Cardiac septum (tissue), 1 donor: Measurements from ENCODE around the gene NOPCHAP1. TPM values are rescaled to one million over a fixed set of nuclear protein-coding genes. Genes with fewer than 3 reads are reported as not detected.
"Not testable (repeated sequence)": the region's sequence is repeated elsewhere in the genome, so short reads cannot be mapped to it uniquely, and the experiment has no call there.

Experiments used
- DNase-seq: peaks from one replicate; pipeline ENCODE4 v3.0.0-alpha.2; 2020; ENCODE audit warnings: low spot score
- intact Hi-C: fragments of 100-400 bp; cut with DNase I; formaldehyde crosslinking; loops from one replicate; pipeline ENCODE4 v1.14.0; 2022
- total RNA-seq: library from RNA; stranded (reverse); fragmentation: NEBNext Ultra II Directional; extraction: Animal tissue kit (Norgen Biotek cat#: 25700); gene quantifications from one replicate; pipeline ENCODE4 v1.2.1, GENCODE V29; 2021
- donor health status: DM: no; HTN: no; CAD: no.

Gene NOPCHAP1
- total RNA-seq, 1 donor from 2014 or later: 9.4 TPM

GRCh38 chr12:104963757-104964156, 22.4 kb upstream of the NOPCHAP1 start:
- intact Hi-C loops: no loop called here
- no peak for DNase-seq

DNA sequence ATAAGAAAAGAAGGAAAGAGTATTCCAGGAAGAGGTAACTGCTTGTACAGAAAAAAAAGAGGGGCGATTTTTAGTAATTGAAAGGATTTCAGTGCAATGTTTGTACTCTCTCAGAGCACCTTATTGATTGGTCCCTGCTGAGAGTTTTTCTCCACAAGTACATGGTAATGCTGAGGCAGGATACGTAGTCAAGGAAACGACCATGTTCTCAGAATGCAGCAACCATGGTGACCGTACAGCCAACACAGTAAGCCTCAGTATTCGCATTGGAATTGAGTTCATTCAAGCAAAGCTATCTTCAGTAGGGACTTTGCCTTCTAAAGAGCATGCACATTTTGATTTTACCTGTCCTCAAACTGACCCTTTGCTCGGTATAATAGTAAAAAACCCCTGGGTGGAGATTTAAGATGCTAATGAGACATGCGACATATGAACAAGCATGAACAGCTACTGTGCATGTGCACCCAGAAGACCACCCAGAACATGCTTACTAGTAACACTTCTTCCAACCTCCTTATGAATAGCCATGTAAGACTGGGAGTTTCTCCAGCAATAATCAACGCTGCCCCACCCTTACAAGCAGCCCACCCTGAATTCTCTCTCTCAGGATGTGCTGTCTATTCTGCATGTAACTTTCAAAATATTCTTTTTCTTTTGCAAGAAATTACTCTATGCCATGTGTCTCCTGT, 21.8 kb upstream of the NOPCHAP1 start:
- intact Hi-C loops: no loop called here
- DNase-seq: no peak

GRCh38 chr12:104964856-104965205, 21.3 kb upstream of the NOPCHAP1 start:
- intact Hi-C loops: no loop called here
- DNase-seq: no peak

DNA sequence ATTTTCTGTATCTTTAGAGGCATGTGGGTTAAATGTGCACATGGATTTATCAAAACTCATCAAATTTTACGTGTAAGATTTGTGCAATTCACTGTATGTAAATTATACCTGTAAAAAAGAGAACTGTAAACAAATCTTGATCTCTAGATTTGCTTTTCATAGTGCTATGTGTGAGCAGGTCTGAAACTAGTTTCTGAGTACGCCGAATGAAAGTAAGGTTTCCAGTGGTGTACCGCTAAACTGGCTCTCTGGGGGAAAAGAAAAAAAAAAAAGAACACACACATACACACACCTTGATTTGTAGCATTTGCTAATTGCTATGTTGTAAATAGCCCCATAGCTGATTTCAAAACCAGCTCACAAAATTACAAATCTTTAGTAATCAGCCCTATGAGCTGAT, 19.4 kb upstream of the NOPCHAP1 start:
- no peak for DNase-seq
- intact Hi-C loops: no loop called here

- intact Hi-C loops: no loop called here
- no peak for DNase-seq
These were observed 16.8 kb upstream of the NOPCHAP1 start for GRCh38 chr12:104969343-104969742.

DNA sequence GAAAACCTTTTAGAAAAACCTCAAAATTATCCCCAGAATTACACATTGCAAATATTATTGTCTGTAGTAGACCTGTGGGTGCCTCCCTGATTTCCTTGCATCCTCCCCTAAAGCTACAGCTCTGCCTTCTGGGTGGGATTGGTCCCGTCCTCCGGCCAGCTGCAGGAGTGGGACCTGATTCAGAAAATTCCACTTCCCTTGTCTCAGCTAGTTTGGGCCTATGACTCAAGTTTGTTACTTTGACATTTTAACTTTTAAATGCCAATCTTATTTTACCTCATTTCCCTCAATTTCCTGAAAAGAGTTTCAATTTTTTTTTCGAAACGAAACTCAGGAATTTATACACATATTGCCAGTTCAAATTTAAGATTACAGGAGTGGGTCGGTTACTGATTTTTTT, 14.8 kb upstream of the NOPCHAP1 start:
- no peak for DNase-seq
- intact Hi-C loops: no loop called here

- DNase-seq: no peak
- intact Hi-C loops: no loop called here
These were observed 12.9 kb upstream of the NOPCHAP1 start for GRCh38 chr12:104973250-104973649.

DNA sequence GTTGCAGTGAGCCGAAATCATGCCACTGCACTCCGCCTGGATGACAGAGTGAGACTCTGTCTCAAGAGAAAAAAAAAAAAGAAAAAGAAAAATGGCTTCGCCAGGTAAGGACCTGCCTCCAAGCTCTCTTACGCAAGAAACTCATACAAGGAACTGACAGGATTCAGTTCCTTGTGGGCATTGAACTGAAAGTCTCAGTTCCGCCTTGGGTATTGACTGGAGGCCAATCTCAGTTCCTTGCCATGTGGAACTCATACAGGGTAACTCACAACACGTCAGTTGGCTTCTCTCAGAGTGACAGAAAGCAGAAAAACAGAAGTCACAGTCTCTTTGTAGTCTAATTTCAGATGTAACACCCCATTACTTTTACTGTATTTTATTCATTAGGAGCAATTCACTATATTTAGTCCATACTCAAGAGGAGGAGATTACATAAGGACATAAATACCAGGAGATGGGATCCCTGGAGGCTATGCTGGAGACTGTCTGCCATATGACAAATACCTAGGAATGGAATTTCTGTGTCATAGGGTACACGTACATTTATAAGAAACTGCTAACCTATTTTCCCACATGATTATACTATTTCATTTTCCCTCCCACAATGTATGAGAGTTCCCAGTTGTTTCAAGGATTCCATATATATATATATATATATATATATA, 11.4 kb upstream of the NOPCHAP1 start:
- DNase-seq: no peak
- intact Hi-C loops: no loop called here

DNA sequence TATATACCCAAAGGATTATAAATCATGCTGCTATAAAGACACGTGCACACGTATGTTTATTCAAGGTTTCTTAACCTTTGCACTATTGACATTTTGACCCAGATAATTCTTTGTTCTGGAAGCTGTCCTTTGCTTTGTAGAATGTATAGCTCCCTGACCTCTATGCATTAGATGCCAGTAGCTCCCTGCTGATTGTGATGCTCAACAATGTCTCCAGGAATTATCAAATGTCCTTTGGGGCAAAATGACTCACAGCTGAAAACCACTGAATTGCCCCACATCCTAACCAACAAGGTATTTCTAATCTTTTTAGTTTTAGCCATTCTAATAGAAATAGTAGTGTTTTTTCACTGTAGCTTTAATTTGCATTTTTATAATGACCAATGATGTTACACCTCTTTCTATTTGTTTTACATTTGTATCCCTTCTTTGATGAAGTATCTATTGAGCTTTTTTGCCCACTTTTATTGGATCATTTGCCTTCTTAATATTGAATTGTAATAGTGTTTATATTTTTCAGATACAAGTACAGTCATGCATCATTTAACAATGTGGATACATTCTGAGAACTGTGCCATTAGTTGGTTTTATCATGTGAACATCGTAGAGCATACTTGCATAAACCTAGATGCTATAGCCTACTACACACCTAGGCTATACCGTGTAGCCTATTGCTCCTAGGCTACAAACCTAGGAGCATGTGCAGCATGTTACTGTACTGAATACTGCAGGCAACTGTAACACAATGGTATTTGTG, 10.4 kb upstream of the NOPCHAP1 start:
- intact Hi-C loops: no loop called here
- no peak for DNase-seq

- intact Hi-C loops: no loop called here
- DNase-seq: no peak
These were observed 9.4 kb upstream of the NOPCHAP1 start for GRCh38 chr12:104976703-104977102.

DNA sequence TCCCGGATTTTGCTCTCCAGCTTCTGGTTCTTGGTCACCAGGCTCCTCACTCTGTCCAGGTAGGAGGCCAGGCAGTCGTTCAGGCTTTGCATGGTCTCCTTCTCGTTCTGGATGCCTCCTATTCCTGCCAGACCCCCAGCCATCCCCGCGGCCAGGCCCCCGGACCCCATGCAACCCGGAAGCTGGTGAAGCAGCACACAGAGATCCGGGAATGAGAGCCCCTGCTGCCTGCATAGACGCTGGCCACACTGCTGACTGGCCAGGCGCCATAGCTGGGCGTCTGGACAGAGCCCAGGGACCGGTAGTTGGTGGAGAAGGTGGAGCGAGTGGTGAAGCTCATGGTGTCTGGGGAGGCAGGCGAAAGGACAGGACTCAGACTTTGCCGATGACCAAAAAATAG, 8.4 kb upstream of the NOPCHAP1 start:
- DNase-seq, intact Hi-C loops: not testable (repeated sequence)

DNA sequence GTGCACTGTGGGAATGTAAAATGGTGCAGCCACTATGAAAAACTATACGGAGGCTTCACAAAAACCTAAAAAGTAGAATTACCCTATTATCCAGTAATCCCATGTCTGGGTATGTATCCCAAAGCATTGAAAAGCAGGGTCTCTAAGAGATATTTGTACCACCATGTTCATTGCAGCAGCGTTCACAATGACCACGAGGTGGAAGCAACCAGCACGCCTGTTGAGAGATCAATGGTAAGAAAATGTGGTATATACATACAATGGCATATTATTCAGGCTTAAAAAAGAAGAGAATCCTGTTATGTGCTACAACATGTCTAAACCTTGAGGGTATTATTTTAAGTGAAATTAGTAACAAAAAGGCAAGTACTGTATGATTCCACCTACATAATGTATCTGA, 910 bp upstream of the NOPCHAP1 start:
- no peak for DNase-seq
- intact Hi-C loops: no loop called here

DNA sequence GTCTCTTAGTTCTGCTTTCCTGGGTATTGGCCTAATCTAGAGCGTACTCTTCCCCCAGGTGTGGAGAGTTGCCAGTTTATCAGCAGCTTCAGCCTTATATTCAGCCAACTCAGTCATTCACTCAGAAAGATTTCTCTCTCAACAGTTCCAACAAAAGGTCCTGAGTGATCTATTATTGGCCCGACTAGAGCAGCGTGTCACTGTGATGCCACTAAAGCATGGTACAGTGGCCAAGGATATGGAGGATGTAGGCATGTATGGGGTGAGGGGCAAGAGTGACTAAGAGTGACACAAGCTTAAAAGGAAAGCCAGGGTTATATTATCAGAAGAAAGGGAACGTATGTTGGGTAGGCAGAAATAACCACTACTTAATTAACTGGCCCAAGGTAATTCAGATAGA, 4.8 kb downstream of the NOPCHAP1 start:
- DNase-seq: no peak
- intact Hi-C loops: no loop called here

DNA sequence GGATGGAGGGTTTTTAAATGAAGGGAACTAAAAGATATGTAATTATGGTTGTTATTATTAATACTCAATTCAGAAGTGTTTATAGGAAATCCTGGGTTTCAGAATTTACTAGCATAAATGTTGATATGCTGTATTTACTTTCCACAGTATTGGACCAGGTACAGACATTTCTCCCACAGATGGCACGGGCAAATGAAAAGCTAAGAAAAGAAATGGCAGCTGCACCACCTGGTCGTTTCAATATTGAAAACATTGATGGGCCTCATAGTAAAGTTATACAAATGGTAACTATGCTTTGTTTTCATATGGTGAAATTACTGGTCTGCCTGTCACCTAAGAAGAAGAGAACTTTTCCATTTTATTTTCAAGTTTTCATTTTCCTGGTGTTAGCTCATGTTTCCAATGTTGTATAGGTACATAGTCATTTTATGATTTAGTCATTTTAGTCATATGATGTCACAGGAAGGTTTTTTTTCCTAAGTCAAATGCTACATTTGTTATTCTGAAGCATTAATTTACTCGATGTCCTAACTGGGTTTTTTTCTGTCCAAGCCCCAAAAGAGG, 5.5 kb downstream of the NOPCHAP1 start:
- intact Hi-C loops: no loop called here
- no peak for DNase-seq

- intact Hi-C loops: no loop called here
- DNase-seq: no peak
These were observed 8.2 kb downstream of the NOPCHAP1 start for GRCh38 chr12:104994336-104994735.

DNA sequence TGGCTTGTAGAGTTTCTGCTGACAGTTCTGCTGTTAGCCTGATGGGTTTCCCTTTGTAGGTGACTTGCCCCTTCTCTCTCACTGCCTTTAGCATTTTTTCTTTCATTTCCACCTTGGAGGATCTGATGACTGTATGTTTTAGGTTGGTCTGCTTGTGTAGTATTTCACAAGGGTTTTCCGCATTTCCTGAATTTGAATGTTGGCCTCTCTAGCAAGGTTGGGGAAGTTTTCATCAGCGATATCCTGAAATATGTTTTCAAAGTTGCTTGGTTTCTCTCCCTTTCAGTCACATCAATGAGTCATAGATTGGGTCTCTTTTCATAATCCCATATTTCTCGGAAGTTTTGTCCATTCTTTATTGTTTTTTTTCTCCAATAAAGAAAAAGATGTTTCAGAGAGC, 11.4 kb downstream of the NOPCHAP1 start:
- intact Hi-C loops: no loop called here
- no peak for DNase-seq

- no peak for DNase-seq
- intact Hi-C loops: no loop called here
These were observed 12.6 kb downstream of the NOPCHAP1 start for GRCh38 chr12:104998423-104999346.

DNA sequence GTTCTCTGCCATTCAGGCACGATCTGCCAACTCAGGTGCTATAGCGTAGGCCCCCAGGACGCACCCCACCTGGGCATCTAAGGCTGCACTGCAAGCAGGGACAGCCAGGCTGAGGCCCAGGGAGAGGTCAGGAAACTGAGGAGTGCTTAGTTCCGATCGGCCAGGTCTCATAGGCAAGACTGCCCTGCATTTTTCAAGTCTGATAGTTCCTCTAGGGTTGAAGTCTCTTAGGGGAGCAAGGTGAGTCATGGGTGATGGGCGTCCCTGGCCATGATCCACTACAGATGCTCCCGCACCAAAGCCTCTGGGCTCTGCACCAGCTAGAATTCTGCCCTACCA, 13.2 kb downstream of the NOPCHAP1 start:
- intact Hi-C loops: no loop called here

DNA sequence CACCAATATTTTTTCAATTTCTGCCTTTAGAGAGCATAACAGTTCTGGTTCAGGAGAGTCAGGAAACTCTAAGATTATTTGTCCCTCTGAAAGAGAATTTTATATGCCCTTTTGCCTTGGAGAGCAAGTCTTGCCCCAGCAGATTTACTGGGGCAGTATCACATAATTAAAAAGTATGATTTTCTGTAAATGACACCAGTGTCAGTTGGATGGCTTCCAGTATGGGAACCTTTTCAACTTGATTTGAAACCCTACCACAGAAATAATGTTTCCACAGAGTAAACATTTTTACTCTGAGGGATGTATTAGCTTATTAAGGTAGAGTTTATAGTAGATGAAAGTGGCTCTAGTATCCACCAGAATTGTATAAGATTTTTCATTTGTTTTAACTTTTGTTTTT, 15.4 kb downstream of the NOPCHAP1 start:
- no peak for DNase-seq
- intact Hi-C loops: no loop called here

More for the DNA sequence above, 13.2 kb downstream of the NOPCHAP1 start:
- DNase-seq: no peak

DNA sequence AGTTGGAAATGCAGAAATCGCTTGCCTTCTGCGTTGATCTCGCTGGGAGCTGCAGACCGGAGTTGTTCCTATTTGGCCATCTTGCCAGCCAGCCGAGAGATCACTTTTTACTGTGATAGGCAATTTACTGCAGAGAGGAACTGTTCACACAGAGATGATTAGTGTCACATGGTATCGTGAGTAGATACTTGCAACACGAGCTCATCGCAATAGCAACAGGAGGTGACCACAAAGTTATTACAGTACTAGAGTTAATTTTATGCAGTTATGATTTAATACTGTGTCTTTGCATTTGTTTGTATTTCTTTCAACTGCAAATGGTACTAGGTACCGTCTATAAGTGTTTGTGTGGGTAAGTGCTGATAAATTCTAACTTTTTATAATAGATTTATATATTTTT, 27.8 kb downstream of the NOPCHAP1 start:
- intact Hi-C loops: no loop called here
- DNase-seq: no peak
